C4-2B (cell line): ENCODE measurements around the gene ANXA4.
A peak's percentile ranks its signal among the peaks of the same experiment; 100 is the strongest.
"Not testable (repeated sequence)": the region's sequence is repeated elsewhere in the genome, so short reads cannot be mapped to it uniquely, and the experiment has no call there.

Experiments
- H3K27ac ChIP-seq: fragments of 450-650 bp; 2 replicates; pipeline ENCODE4 v1.5.1; 2017
- CTCF ChIP-seq: fragments of 450-650 bp; conservative IDR thresholded peaks from 2 replicates; pipeline ENCODE4 v1.5.1; 2017; ENCODE audit warnings: mild to moderate bottlenecking
- ZFX ChIP-seq: fragments of 450-650 bp; IDR thresholded peaks from 2 replicates; pipeline ENCODE4 v1.6.1; 2017

ANXA4 gene

DNA sequence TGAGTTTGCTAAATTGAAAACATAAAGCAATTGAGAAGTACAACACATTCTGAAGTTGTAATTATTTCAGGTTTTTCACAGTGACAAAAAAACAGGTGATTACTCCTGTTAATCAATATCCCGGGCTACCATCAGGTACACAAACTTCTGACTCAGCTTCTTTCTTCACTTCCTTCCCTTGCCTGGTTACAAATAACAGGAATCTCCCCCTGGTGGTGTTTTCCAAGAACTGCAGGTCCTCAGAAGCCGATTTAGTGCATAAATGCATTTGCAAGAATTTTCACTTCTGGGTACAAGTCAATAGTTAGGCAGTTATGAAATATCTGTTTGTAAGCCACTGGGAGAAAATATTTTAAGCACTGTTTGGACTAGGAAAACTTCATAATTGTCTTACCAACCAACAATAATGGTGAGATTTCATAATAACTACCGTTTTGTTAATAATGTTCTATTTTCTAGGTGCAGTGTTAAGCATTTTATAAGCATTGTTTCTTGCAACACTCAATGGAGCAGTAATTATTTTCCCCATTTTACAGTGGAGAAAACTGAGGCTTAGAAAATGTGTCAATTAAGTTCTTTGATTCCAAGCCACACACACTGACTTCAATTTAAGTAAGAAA lies 75.1 kb downstream of the ANXA4 start:
- H3K27ac ChIP-seq, result no peak overlapping the region
- TF ChIP-seq ZFX, result no peak
- TF ChIP-seq CTCF, result peak; percentile 77

DNA sequence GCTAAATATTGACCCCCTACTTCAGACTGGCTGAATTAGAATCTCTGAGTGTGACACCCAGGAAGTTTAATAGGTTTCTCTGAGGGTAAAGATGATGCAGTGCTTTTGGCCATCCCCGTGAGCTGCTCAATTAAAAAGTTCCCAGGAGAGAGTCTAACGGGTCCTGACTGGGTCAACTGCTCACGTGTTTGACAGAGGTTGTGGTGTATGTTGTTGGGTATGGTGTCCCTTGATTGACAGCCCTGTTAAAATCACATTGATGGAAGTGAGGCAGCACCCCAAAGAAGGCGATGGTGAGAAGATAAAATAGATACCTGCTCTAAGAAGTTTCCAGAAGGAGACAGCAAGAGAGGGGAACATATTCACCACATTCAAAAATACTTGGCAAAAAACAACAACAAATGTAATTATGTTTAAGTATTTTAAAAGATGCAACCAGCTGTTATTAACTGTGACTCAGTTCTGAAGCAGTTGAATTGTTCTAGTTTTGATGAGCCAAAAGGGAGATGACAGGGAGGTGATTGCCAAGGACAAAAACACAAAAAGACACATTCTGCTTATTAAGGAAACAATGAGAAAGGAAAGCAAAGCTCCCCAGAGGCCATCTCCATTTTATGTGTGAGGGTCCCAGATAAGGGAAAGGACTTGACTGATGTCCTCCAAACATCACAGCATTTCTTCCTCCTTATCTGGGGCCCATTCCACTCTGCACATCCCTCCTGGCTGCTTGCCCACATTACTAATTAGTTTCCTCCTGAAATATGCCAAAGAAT lies 76.0 kb downstream of the ANXA4 start:
- H3K27ac ChIP-seq, result no peak overlapping the region
- TF ChIP-seq ZFX (no peak), CTCF (no peak)

GRCh38 chr2:69827796-69828540 lies 86.0 kb downstream of the ANXA4 start:
- TF ChIP-seq CTCF (no peak), ZFX (no peak)
- H3K27ac ChIP-seq, result no peak overlapping the region

DNA sequence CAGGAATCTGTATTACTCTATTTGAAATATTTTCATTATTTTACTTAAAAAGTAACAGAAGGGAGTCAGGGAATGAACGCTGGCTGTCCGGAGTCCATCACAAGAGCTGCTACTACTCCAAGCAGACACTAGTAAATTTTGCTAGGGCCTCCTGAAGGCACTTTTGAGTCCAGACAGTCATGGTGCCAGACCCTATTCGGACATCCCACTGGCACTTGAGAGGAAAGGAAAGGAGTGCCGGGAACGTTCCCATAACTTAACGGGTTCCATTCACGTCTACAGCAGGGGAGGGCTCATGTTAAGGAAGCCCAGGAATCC lies 87.0 kb downstream of the ANXA4 start:
- H3K27ac ChIP-seq, result peak overlapping the region; percentile 70
- TF ChIP-seq CTCF (no peak), ZFX (no peak)

DNA sequence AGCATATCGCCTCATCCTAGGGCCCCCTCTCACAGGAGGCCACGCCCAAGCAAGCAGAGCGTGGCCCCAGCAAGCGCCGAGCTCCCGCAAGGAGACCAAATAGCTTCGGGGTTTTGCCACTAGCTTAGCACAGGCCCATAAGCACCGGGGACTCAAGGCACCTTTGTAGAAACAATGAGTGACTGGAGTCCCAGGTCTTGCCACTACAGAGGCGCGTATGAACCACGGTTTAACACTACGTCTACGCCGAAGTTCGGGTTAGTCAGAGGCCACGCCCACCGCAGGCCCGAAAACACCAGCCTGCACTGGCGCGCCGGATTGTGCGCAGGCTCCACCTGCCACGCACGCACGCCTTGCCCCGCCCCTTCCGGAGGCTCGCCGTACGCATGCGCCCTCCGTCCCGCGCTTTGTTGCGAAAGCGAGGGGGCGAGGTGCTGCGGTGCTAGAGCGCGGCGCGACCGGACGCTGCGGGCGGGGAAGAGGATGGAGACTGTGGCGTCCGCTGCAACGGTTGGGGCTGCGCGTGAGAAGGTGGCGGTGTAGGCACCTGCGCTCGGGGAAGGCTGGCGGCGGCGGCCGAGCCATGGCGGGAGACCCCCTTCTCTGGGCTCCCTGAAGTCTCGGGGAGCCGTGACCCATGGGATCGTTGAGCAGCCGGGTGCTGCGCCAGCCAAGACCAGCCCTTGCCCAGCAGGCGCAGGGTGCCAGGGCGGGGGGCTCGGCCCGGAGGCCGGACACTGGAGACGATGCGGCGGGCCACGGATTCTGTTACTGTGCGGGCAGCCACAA lies 87.5 kb downstream of the ANXA4 start, which contains the start of gene GMCL1:
Gene GMCL1 (plus strand): TSS at position 405 of the 789 bp plus-strand sequence. CDS start 233 bp downstream, at position 638.
- TF ChIP-seq ZFX, result no peak
- no peak for TF ChIP-seq CTCF
- peak within 1 kb of the TSS; percentile 70 for H3K27ac ChIP-seq

GRCh38 chr2:69830045-69830905 lies 88.3 kb downstream of the ANXA4 start:
- TF ChIP-seq ZFX (no peak), CTCF (no peak)
- peak overlapping the region; percentile 70 for H3K27ac ChIP-seq

DNA sequence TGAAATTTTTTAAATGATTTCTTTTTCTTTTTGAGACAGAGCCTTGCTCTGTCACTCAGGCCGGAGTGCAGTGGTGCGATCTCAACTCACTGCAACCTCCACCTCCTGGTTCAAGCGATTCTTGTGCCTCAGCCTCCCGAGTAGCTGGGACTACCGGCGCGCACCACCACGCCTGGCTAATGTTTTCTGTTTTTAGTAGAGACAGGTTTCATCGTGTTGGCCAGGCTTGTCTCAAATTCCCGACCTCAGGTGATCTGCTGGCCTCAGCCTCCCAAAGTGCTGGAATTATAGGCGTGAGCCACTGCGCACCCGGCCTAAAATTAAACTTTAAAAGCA lies 88.9 kb downstream of the ANXA4 start:
- H3K27ac ChIP-seq, result not testable (repeated sequence)
